Right lobe of liver (tissue), 4 donors: ENCODE results near the gene GRM7.

Experiments
- CTCF ChIP-seq, 4 donors: fragments of 200-600 bp in 3 of 4; fragments of 450-650 bp in 1 of 4; IDR thresholded peaks; one replicate each; pipeline versions ENCODE4 v1.5.1 to v1.8.0; 2016 to 2022; ENCODE audit warnings: antibody characterized with exemption in 4 of 4, mild to moderate bottlenecking in 2 of 4
- POLR2A ChIP-seq: fragments of 450-650 bp; IDR thresholded peaks from one replicate; pipeline ENCODE4 v1.6.1; 2017; ENCODE audit warnings: antibody characterized with exemption, mild to moderate bottlenecking
- donor health status: DM: no; HTN: no; CAD: no.
- donor health status: DM: no; HTN: no; CAD: no.
- donor health status: DM: no; HTN: yes; CAD: no.

GRCh38 chr3:7659079-7659478 is 798.2 kb downstream of the GRM7 start:
- TF ChIP-seq CTCF (IDR thresholded peaks at IDR 0.05) (no peak), POLR2A (no peak)
